HG02870 (cell line): ENCODE measurements around the gene P2RX5.

Source experiments
- ATAC-seq: cut with Tn5 transposase; IDR thresholded peaks from one replicate; pipeline ENCODE4 v1.9.1; 2021; ENCODE audit warnings: mild to moderate bottlenecking, moderate library complexity; ENCODE audit not compliant: unreplicated experiment

The P2RX5 gene

DNA sequence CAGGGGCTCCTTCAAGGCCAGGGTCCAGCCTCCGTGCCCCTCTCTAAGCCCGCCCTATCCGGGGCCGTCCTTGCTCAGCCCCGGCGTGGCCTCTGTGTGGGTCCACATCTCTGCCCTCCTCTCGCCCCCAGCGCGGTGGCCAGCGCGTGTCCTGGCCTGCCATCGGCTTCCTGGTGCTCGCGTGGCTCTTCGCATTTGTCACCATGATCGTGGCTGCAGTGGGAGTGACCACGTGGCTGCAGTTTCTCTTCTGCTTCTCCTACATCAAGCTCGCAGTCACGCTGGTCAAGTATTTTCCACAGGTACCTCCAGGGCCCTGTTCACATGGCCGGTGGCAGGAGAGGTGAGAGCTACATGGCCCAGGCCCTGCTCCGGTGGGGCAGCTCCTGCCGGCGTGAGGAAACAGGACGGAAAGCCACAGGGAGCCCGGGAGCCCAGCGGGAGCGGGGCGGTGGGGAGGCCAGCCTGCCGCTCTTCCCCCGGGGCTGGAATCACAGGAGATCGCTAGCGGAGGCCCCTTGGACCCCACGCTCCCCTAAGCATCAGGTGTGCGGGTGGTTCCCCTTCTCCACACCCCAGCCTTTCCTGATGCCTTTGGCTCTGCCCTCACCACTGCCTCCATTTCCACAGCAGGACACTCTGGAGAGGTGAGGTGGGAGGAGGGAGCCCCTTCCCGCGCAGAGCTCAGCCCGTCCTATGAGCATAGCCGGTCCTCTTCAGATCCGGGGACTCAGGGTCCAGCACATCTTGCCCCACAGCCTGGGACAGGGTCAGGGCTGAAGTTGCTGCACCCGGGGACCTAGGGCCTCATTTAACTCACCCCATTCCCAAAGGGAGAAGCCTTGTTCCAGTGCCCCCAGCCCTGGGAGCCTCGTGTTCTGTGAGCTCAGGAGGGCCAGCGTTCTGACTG is 37.8 kb downstream of the P2RX5 start:
- ATAC-seq: no peak

- ATAC-seq: no peak
Observed at GRCh38 chr17:3657588-3657869, 38.4 kb downstream of the P2RX5 start.

GRCh38 chr17:3656755-3657587 is 39.0 kb downstream of the P2RX5 start:
- no peak for ATAC-seq

DNA sequence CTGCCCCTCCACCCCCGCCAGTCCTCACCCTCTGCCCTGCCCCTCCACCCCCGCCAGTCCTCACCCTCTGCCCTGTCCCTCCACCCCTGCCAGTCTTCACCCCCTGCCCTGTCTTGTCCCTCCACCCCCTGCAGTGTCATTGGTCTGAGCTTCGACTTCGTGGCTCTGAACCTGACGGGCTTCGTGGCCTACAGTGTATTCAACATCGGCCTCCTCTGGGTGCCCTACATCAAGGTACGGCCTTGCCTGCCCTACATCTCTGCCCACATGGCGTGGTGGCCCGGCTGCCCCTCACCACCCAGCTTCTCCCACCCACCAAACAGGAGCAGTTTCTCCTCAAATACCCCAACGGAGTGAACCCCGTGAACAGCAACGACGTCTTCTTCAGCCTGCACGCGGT is 39.6 kb downstream of the P2RX5 start:
- no peak for ATAC-seq

DNA sequence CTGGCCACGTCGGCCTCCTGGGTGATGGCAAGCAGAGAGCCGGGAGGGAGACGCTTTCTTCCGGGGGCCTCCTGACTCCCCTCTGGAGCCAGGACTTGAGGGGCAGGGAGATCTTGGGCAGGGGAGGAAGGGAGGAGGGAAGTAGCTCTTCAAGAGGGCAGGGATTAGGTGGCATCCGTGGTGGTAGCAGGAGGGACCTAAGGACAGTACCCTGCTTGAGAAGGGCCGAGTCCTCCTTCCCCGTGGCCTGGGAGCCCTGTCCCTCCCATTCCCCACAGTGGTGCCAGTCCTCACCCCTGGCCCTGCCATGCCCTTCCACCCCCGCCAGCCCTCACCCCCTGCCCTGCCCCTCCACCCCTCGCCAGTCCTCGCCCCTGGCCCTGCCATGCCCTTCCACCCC is 40.2 kb downstream of the P2RX5 start:
- ATAC-seq: no peak

GRCh38 chr17:3647769-3648555 is 48.0 kb downstream of the P2RX5 start:
- no peak for ATAC-seq

DNA sequence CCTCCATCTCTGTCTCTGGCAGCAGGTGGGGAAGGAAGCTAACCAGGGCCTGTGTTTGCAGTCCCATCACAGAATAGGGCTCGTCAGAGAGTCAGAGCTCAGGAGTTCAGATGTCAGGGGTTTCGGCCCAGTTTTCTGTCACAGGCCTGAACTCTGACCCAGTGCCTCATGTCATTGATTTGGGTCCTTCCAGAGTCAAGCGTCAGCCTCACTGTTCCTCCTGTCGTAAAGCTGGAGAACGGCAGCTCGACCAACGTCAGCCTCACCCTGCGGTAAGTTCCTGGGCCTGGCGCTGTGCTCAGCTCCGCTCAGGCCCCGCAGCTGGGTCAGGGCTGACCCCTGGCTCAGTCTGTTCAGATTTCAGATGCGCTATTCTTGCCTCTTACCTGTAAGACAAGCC is 48.7 kb downstream of the P2RX5 start:
- ATAC-seq: no peak

DNA sequence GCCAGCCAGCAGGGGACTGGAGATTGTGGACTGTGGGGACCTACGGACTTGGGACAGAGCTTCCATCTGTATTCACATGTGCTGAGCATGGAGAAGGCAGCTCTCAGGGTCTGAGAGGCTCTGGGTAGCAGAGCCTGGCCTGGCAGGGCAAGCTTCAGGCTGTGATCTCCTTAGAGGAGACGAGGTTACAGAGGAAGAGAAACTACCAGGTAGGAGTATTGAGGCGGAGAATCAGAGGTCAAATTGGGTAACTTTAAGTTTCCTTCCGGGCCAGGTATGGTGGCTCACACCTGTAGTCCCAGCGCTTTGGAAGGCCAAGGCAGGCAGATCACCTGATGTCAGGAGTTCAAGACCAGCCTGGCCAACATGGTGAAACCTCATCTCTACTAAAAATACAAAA is 50.6 kb downstream of the P2RX5 start:
- ATAC-seq: no peak

GRCh38 chr17:3643889-3644349 is 52.0 kb downstream of the P2RX5 start:
- ATAC-seq: no peak

DNA sequence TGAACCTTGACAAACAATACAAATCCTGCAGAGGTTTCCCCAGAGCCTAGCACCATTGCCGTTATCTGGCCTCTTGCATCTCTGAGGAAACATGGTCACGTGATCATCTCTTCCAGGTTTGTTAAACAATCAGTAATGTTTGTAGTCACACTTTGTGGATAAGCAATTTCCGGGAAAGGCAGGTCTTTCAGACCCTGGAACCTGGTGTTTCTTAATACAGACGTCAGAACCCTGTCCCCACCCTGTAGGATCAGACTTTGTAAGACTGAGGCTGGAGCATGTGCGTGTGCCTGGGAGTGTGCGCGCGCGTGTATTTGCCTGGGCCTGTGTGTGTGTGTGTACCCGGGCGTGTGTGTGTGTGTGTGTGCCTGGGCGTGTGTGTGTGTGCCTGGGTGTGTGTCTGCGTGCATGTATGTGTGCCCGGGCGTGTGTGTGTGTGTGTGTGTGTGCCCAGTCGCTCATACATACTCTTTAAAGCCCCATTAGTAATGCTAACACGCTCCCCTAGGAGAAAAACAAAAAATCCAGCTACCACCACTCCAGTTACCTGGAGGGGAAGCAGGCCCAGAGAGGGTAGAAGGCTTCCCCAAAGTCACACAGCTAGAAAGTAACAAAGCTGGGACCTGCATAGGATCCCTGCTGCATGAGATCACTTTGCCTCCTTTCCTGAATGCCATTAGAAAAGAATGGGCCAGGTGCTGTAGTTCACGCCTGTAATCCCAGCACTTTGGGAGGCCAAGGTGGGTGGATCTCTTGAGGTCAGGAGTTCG is 54.1 kb downstream of the P2RX5 start:
- ATAC-seq: no peak

DNA sequence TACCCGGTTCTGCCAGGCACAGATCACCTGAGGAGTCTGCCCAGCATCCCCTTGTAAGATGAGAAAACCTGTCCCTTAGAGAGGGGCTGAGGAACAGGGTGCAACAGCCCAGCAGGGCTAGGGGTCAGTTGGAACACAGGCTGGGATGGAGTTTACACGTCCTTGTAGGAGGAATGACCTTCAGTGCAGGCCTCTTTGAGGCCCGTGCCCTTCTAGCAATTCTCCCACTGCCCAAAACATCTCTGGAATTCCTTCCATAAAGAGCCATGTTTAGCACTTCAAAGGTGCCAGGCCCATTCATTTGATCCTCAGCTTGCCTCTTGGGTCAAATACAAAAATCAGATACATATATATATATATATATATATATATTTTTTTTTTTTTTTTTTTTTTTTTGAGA is 54.9 kb downstream of the P2RX5 start:
- no peak for ATAC-seq

GRCh38 chr17:3639981-3640596 is 55.9 kb downstream of the P2RX5 start:
- no peak for ATAC-seq

DNA sequence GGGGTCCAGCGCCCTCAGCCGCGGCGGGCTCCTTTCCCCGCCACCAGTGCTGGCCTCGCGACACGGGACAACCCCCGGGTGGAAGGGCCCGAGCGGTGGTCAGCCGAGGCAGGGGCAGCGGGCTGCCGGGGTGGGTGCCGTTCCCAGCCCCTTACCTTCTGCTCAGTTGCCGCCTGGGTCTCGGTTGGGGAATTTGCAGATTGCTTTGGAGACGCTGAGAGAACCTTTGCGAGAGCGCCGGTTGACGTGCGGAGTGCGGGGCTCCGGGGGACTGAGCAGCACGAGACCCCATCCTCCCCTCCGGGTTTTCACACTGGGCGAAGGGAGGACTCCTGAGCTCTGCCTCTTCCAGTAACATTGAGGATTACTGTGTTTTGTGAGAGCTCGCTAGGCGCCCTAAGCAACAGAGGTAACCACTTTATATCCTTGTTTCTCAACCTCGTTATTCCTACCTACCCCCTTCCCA is 59.0 kb downstream of the P2RX5 start:
- ATAC-seq: no peak

GRCh38 chr17:3636154-3636907 is 59.6 kb downstream of the P2RX5 start, which contains the start of the genes CTNS and SHPK:
CTNS (plus strand) TSS chr17:3636760; CDS start chr17:3640207, 3,447 bp downstream.
SHPK (minus strand) TSS chr17:3636250; CDS start chr17:3636219, 31 bp downstream.
- ATAC-seq: peak; percentile 92

DNA sequence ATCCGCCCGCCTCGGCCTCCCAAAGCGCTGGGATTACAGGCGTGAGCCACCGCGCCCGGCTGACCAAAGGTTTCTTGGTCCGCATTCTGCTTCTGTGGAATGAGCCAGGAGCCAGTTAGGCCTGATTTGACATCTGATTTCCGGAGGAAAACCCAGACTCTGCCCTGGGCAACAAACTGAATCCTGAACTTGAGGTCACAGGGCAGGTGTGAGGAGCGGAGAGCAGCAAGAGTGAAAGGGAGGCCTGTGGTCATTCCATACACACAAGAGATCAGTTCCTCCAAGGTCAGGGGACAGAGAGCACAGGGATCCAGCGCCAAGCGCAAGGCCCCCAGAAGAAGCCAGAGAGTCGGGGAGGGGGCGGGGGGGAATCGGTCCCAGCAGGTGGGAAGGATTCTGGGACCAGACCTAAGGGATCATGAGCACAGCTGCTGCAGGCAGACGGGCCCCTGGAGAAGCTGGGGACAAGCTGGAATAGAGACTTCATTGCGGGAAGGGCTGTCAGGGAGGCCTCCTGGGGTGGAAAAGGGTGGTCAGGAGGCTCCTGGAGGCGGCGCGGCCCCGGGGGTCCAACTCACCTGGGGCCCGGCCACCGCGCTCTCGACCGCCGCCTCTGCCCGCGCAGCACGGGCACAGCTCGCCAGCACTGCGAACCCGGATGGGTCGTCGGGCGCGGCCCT is 60.3 kb downstream of the P2RX5 start:
- peak; percentile 12 for ATAC-seq

DNA sequence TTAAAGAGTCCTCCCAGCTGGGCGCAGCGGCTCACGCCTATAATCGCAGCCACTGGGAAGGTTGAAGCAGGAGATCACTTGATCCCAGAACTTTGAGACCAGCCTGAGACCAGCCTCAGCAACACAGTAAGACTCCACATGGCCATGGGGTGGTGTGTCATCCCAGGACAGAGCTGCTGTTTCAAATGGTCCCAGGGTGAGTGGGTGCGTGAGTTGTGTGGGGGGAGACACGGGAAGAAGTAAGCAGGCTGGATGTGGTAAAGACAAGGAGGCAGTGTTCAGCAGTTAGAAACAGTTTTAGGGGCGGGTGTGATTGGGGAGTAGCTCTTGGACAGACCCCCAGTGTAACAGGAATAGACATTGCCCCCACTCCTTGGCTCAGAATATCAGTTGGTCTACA is 63.7 kb downstream of the P2RX5 start:
- ATAC-seq: no peak

DNA sequence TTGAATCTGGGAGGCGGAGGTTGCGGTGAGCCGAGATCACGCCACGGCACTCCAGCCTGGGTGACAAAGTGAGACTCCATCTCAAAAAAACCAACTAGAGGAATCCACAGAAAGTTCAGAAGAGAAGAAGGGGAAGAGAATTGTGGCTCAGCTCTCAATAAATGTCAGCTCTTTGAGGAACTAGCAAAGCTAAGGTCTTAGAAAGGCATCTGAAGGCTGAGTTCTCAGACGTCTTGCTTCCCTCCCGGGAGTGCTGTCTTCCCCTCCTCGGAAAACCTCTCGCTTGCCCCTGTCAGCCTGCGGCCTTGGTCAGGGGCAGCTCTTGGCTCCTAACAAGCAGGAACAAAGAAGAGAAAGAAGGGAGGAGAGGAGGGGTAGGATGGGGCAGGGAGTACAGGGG is 65.2 kb downstream of the P2RX5 start:
- no peak for ATAC-seq

DNA sequence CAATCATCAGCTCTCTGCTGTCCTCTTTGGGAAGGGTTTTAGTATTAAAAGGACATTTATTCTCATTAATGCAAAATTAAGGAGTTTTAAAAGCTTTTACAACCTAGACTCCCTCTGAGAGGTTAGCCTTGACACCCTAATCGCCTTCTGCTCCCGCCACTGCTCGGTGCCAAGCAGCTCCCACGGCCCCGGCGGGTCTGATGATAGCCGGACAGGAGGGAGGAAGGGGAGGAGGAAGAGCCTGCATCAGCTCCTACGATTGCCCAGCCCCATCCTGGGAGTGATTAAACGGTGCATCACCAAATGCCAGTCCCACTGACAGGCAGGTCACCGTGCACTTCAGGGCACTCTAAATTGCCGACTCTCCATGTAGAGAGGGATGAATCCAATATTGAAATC is 68.2 kb downstream of the P2RX5 start:
- ATAC-seq: no peak
